ENCODE results near the gene ECHDC1. TPM values are rescaled to one million over a fixed set of nuclear protein-coding genes. Genes with fewer than 3 reads are reported as not detected.

ECHDC1 gene
- total and polyA plus RNA-seq, 4 donors = 28.8 to 66.2 (median 50.8) TPM

DNA sequence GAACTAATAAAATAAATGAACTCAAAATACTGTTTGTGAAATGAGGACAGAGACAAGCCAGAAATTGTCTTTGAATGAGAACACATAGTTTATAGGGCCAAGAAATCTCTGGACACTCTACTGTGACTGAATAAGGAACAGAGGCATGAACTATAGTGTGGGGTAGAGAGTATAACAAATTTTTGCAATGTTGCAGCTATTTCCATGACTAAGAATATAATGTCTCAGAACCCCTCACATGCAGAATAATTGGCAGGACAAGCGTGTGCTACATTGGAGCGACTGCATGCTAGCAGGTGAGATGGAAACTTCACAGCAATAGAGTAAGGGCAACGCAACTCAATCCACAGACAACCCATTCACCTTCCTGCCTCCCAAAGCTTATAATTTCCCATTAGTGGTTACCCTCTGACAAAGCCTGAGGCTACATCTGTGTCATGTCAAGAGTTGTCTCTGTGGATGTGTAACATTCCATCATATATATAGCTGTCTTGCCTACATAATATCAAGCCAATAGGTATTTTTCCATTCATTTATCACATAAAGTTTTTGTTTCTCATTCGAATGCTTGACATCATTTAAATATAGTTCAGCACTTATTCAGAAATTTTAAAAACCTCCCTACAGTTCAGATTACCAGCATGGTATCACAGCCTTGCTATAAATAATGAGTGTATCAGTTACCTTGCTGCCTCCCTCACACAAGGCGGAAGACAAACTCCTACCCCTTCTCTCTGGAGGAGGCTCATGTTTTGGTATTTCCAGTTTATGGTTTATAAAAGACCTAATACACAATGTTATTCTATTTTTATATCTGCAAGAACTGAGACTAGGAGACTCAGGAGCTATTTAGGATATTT lies 47.9 kb upstream of the ECHDC1 start:
- 83% methylated on average over 5 of the region's 5 CpGs for WGBS
- no peaks in the 10 kb centered on the region for H3K4me1 ChIP-seq (ENCODE audit: control insufficient read depth in 4 of 4, insufficient read depth in 4 of 4, low read length in 3 of 4)
- H3K27me3 ChIP-seq (ENCODE audit: control insufficient read depth in 4 of 4, insufficient read depth in 4 of 4, low read length in 3 of 4) = no peaks in the 10 kb centered on the region
- H3K27ac ChIP-seq (ENCODE audit: low read depth in 1 of 2, low read length in 2 of 2) = no peak overlapping the region
- H3K9ac ChIP-seq (ENCODE audit: low read depth in 1 of 2, low read length in 2 of 2) = no peak overlapping the region
- H3K4me3 ChIP-seq (ENCODE audit: low read depth in 1 of 3, low read length in 3 of 3) = no peak overlapping the region
- no peak for TF ChIP-seq YY1 (IDR thresholded peaks at IDR 0.05)
- TF ChIP-seq, protein P1, sequence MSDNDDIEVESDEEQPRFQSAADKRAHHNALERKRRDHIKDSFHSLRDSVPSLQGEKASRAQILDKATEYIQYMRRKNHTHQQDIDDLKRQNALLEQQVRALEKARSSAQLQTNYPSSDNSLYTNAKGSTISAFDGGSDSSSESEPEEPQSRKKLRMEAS (IDR thresholded peaks at IDR 0.05) = no peak
- TF ChIP-seq, protein P2, sequence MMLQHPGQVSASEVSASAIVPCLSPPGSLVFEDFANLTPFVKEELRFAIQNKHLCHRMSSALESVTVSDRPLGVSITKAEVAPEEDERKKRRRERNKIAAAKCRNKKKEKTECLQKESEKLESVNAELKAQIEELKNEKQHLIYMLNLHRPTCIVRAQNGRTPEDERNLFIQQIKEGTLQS (IDR thresholded peaks at IDR 0.05) = no peak
- TF ChIP-seq HNF4G (IDR thresholded peaks at IDR 0.05) = no peak
- TF ChIP-seq RAD21 (IDR thresholded peaks at IDR 0.05) = no peak
- no peak for TF ChIP-seq HNF4A (conservative IDR thresholded peaks at IDR 0.05)
- TF ChIP-seq, protein P3, sequence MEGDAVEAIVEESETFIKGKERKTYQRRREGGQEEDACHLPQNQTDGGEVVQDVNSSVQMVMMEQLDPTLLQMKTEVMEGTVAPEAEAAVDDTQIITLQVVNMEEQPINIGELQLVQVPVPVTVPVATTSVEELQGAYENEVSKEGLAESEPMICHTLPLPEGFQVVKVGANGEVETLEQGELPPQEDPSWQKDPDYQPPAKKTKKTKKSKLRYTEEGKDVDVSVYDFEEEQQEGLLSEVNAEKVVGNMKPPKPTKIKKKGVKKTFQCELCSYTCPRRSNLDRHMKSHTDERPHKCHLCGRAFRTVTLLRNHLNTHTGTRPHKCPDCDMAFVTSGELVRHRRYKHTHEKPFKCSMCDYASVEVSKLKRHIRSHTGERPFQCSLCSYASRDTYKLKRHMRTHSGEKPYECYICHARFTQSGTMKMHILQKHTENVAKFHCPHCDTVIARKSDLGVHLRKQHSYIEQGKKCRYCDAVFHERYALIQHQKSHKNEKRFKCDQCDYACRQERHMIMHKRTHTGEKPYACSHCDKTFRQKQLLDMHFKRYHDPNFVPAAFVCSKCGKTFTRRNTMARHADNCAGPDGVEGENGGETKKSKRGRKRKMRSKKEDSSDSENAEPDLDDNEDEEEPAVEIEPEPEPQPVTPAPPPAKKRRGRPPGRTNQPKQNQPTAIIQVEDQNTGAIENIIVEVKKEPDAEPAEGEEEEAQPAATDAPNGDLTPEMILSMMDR (IDR thresholded peaks at IDR 0.05; ENCODE audit: low read depth, low read length, missing input control) = no peak
- TF ChIP-seq EGR1 (IDR thresholded peaks at IDR 0.05; ENCODE audit: low read depth in 2 of 2) = no peak
- TF ChIP-seq FOXA2 (IDR thresholded peaks at IDR 0.05) = no peak
- no peak for TF ChIP-seq NR2F2 (IDR thresholded peaks at IDR 0.05)
- TF ChIP-seq RXRA (IDR thresholded peaks at IDR 0.05) = no peak
- no peak for TF ChIP-seq JUND (IDR thresholded peaks at IDR 0.05)
- TF ChIP-seq GABPA (IDR thresholded peaks at IDR 0.05 in 1 of 2, conservative IDR thresholded peaks at IDR 0.05 in 1 of 2) = no peak
- TF ChIP-seq, protein P4, sequence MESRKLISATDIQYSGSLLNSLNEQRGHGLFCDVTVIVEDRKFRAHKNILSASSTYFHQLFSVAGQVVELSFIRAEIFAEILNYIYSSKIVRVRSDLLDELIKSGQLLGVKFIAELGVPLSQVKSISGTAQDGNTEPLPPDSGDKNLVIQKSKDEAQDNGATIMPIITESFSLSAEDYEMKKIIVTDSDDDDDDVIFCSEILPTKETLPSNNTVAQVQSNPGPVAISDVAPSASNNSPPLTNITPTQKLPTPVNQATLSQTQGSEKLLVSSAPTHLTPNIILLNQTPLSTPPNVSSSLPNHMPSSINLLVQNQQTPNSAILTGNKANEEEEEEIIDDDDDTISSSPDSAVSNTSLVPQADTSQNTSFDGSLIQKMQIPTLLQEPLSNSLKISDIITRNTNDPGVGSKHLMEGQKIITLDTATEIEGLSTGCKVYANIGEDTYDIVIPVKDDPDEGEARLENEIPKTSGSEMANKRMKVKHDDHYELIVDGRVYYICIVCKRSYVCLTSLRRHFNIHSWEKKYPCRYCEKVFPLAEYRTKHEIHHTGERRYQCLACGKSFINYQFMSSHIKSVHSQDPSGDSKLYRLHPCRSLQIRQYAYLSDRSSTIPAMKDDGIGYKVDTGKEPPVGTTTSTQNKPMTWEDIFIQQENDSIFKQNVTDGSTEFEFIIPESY (IDR thresholded peaks at IDR 0.05) = no peak
- no peak for TF ChIP-seq FOXA1 (IDR thresholded peaks at IDR 0.05)
- no peak for TF ChIP-seq TAF1 (conservative IDR thresholded peaks at IDR 0.05)
- TF ChIP-seq SP1 (IDR thresholded peaks at IDR 0.05) = no peak
- H3K36me3 ChIP-seq (ENCODE audit: control insufficient read depth in 4 of 4, insufficient read depth in 3 of 4, low read depth in 1 of 4, low read length in 3 of 4) = no peaks in the 10 kb centered on the region
- no peaks in the 10 kb centered on the region for H3K9me3 ChIP-seq (ENCODE audit: control insufficient read depth in 4 of 4, low read length in 3 of 4)
- no peak for DNase-seq (ENCODE audit: low spot score)

DNA sequence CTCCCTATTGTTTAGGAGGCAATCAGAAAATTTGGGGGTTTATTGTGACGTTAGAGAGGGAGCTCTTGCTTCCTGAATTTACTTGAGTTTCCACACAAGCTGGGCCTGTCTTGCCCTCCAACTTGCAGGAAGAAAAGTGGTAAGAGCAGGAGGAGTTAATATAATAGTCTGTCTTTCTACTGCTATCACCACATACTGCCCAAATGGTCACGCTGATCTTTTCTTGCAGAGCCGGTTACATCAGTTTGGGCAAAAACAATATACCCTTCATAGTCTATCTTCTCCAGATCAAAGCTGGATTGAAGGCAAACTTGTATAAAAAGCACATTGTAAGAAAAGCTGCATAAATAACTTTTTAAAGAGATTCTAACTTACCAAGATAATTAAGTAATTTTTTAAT lies 46.3 kb upstream of the ECHDC1 start:
- no peak overlapping the region for H3K27ac ChIP-seq (ENCODE audit: low read depth in 1 of 2, low read length in 2 of 2)
- TF ChIP-seq FOXA2 (IDR thresholded peaks at IDR 0.05) (no peak), SP1 (IDR thresholded peaks at IDR 0.05) (no peak), YY1 (IDR thresholded peaks at IDR 0.05) (no peak)
- no peak overlapping the region for H3K4me3 ChIP-seq (ENCODE audit: low read depth in 1 of 3, low read length in 3 of 3)
- no peaks in the 10 kb centered on the region for H3K9me3 ChIP-seq (ENCODE audit: control insufficient read depth in 4 of 4, low read length in 3 of 4)
- H3K27me3 ChIP-seq (ENCODE audit: control insufficient read depth in 4 of 4, insufficient read depth in 4 of 4, low read length in 3 of 4) = no peaks in the 10 kb centered on the region
- DNase-seq (ENCODE audit: low spot score) = no peak
- 94% methylated on average over 3 of the region's 3 CpGs for WGBS
- no peak overlapping the region for H3K9ac ChIP-seq (ENCODE audit: low read depth in 1 of 2, low read length in 2 of 2)
- no peaks in the 10 kb centered on the region for H3K36me3 ChIP-seq (ENCODE audit: control insufficient read depth in 4 of 4, insufficient read depth in 3 of 4, low read depth in 1 of 4, low read length in 3 of 4)
- H3K4me1 ChIP-seq (ENCODE audit: control insufficient read depth in 4 of 4, insufficient read depth in 4 of 4, low read length in 3 of 4) = no peaks in the 10 kb centered on the region
